ENCODE measurements around the gene MUC6. TPM values are rescaled to one million over a fixed set of nuclear protein-coding genes. Genes with fewer than 3 reads are reported as not detected.
A peak's percentile ranks its signal among the peaks of the same experiment; 100 is the strongest.
"Not testable (repeated sequence)": the region's sequence is repeated elsewhere in the genome, so short reads cannot be mapped to it uniquely, and the experiment has no call there.

The MUC6 gene
- total RNA-seq, 1 donor from 2014 or later, result not detected

DNA sequence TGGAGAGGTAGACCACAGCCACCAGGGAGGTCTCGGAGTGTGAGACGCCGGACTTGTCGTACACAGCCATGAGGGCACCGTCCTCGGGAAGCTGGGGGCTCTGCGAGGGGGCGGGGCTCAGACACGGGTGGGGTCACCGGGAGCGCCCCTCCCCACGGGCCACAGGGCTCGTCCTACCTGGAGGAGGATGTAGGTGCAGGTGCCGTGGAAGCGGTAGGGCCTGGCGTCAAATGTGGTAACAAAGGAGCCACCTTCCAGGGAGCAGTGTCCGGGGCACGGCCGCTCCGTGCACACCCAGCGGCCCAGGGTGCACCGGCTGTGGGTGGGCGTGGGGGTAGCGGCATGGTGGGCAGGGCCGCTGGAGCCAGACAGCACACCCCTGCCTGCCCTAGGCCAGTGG, 7.5 kb downstream of the MUC6 start:
- DNase-seq (ENCODE audit: missing footprints), result no peak
- no peak for ATAC-seq
- intact Hi-C loops (cut with DNase I), result no loop called here

DNA sequence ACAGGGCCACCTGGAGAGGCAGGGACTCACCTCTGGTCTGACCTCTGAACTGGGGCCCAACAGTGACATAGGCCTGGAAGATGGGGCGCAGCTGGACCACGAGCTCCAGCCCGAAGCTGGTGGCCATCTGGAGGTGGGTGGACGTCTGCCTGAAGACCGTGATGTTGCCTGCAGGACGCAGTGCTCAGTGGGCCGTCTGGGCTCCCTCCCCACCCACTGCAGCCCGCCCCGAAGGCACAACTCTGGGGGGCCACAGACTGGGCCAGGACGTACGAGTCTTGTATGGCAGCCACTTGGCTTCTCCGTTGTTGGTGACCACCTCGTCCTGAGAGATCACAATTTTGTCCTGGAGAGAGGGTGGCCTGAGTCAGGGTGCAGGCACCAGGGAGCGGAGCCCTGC, 7.9 kb downstream of the MUC6 start:
- no peak for ATAC-seq
- DNase-seq (ENCODE audit: missing footprints), result no peak
- intact Hi-C loops (cut with DNase I), result no loop called here

DNA sequence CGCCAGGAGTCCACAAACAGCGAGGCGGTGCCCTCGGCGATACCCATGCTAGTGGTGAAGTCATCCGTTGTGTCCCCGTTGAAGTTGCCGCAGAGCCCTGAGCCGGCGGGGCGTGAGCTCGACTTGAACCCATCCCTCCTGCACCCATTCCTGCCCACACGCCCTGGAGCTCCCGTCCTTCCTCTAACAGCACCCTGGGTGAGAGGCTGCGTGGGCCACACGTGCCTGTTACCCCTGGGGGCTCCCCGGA, 8.3 kb downstream of the MUC6 start:
- DNase-seq (ENCODE audit: missing footprints) (no peak), ATAC-seq (no peak)
- intact Hi-C loops (cut with DNase I), result no loop called here

DNA sequence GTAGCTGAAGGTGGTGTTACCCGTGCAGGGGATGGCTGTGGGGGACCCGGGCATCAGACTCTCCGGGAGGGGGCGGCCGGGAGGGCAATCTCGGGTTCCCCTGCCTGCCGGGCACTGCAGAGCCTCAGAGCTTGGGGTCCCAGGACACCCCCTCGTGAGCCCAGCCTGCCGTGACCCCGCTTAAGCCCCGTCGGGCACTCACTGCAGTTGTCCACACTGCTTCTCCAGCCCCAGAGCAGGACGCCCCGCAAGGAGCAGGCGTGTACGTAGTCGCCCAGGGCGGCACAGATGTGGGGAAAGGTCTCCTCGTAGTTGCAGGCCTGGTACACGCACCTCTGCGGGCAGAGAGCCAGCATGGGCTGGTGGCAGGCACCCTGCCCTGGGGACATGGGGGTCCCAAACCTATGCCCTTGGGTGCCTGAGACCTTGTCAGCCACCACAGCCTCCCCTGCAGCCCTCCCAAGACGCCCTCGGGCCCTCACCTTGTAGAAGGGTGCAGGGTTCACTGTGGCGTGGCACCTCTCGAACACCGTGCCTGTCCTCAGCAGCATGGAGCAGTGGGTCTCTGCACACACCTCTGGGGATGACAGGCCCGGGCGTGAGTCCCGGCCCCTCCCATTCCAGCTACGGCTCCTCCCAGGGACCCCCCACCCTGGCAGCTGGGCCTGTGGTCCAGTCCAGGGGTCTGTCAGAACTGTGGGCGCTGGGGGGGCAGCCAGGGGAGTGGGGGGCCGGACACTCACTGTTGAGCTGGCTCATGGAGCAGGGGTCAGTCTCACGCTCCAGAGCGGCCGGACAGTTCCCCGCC, 8.8 kb downstream of the MUC6 start:
- no peak for ATAC-seq
- no peak for DNase-seq (ENCODE audit: missing footprints)
- intact Hi-C loops (cut with DNase I), result no loop called here

DNA sequence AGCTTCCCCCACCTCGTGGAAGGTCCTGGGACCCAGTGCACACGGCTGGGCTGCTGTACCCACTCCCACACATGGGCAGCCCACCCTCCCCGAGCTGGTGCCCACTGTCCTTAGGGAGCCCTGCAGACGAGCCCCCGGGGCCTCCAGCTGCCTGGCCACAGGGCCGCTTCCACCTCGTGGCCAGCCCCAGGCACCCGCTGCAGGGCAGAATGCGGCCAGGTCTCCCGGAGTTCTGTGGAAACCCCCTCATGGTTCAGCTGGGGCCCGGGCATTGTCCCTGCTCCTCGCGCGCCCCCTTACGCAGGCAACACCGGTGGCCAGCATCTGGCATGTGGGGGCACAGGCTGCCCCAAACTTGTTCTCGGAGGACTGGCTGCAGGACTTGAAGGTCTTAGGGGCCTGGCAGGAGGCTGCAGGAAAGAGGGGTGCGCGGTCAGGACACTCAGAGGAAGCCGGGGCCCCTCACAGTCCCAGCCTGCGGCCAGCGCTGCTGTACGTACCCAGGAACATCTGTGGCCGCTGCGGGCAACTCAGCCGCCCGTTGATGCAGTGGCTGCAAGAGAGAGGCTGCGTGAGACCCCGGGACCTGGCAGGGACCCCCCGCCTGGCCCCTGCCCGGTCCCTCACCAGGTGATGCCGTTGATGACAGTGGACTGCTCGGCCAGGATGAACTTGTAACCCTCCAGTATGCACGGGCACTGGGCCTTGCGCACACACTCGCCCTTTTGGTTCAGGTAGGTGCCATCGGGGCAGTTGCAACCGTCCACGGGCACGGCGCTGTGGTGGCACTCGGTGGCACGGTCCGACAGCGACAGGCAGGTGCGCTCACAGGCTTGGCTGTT, 9.7 kb downstream of the MUC6 start:
- DNase-seq (ENCODE audit: missing footprints) (no peak), ATAC-seq (no peak)
- intact Hi-C loops (cut with DNase I), result no loop called here

DNA sequence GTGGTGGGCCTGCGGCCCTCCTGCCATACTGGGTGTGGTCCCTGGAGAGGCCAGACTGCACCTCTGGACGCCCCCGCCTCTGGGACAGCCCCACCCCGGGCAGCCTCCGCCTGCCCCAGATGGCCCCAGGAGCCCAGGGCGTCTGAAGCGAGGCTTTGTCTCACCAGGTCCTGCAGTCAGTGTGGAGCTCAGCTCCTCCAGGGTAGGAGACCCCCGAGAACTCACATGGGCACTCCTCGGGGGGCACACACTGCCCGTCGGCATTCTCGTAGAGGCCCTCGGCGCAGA, 10.4 kb downstream of the MUC6 start:
- ATAC-seq, result no peak
- intact Hi-C loops (cut with DNase I), result no loop called here
- DNase-seq (ENCODE audit: missing footprints), result no peak

DNA sequence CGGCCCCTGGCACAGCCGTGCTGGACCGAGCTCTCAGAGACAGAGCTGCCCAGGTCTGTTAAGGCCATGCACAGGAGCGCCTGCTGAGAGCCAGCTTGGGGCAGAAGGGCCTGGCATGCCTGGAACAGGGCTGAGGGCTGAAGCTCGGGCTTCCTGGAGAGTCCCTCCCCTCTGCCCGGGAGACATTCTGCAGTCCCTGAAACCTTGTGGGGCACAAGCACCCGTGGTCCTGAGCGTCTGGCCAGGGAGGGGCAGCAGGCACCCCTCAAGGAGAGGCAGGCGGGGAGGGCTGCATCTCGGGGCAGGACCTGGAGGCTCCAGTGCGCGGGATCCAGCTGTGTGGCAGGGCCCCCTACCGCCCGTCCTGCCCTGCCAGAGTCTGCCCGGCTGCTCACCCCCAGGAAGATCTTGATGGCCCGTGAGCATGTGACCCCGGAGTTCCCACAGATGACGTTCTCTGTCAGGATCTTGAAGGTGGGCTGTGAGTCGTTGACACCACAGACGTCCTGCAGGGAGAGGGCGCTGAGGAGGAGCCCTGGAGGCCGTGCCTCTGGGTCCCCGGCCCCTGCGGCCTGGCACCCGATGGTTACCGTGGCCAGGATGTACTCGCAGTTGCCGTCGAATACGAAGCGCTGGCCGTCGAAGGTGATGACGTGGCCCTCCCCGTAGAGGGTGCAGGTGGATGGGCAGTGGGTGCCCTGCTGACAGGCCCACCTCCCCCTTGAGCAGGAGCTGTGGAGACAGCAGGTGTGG, 10.9 kb downstream of the MUC6 start:
- ATAC-seq (no peak), DNase-seq (ENCODE audit: missing footprints) (no peak)
- intact Hi-C loops (cut with DNase I), result no loop called here

DNA sequence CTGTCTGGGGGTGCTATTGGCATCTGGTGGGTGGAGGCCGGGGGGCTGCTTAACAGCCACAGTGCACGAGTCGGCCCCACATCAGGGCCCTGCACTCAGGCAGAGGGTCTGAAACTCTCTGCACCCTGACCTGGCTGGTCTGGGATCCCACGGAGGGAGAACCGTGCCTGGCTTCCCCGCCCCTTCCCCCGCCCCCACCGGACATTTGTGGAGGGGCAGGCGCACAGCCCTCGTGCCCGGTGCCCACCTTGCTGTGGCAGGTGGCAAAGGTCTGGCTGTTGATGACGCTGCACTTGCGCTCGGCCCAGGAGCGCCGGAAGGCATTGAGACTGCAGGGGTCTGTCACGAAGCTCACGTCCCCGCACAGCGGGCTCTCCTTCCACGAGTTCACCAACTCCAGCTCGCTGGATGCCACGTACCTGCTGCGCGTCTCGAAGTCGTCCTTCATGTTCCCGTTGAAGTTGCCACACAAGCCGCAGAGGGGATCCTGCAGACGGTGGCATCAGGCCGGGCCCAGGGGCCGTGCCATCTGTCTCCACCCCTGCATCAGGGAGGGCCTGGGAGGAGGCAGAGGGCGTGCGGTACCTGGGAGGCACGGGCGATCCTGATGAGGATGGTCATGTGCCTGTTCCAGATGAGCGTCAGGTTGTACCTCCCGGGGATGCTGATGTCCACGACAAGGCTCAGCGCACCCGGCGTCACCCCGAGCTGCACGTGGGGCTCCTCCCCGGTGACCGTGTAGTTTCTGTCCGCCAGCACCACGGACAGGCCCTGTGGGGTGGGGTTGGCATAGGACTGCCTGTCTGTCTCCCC, 11.7 kb downstream of the MUC6 start:
- intact Hi-C loops (cut with DNase I), result no loop called here
- DNase-seq (ENCODE audit: missing footprints) (no peak), ATAC-seq (no peak)

DNA sequence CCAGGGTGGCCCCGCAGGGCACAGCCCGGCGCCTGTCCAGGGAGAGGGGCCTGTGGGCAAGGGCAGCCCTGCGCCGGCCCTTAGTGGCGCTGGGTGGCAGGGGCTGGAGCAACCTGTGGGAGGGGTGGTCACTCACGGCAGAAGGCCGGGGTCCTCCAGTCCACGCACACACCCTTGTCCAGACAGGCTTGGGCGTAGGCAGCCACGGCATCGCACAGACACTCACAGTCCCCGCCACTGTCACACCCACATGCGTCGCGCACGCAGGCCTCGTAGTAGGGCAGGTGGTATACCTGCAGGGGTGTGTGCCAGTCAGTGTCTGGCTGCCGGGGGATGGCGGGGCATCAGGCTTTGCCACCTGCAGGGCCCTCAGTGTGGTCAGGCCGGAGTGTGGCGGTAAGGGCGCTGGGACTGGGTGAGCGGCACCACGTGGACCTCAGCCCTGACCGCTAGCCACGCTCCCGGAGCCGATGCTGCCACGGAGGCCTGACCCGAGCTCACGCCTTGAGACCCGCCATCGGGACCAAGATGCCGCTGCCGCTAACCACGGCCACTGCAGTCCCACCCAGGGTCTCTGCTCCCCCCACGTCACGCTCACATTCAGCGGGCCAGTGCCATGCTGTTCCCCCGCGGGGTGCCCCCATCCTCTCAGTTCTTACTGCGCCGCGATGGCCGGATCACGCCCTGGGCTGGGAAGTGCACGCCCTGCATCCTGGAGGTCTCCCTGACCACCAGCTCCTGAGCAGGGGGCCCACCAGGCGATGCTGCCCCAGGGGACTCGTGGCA, 12.5 kb downstream of the MUC6 start:
- DNase-seq (ENCODE audit: missing footprints) (peak; percentile 57), ATAC-seq (no peak)
- intact Hi-C loops (cut with DNase I), result no loop called here

DNA sequence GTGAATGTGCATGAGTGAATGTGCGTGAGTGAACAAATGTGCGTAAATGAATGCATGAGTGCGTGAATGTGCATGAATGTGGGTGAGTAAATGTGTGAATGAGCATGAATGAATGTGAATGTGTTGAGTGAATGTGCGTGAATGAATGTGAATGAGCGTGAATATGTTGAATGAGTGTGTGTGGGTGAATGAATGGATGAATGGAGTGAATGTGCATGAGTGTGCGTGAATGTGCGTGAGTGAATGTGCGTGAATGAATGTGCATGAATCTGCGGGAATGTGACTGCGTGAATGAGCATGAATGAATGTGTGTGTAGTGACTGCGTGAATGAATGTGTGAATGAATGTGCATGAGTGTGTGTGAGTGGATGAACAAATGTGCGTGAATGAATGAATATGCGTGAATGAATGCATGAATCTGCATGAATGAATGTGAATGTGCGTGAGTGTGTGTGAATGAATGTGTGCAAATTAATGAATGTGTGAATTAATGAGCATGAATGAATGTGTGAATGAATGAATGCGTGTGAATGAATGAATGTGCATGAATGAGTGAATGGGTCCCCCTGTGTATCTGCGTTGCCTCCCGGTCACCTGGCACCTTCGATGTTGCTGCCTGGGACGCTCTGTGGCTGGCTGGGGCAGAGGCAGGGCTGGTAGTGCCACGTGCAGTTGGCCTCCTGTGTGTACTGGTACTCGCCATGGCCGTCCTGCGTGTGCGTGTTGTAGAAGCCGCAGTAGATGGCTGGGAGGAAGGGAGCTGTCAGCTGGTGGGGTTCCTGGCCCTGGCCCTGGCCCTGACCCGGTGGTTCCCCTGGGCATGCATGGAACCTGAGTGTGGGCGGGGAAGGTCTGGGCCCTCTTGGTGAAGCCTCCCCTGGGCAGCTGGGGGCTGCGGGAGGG, 13.4 kb downstream of the MUC6 start:
- intact Hi-C loops (cut with DNase I), result no loop called here
- ATAC-seq, result no peak
- peak; percentile 28 for DNase-seq (ENCODE audit: missing footprints)

DNA sequence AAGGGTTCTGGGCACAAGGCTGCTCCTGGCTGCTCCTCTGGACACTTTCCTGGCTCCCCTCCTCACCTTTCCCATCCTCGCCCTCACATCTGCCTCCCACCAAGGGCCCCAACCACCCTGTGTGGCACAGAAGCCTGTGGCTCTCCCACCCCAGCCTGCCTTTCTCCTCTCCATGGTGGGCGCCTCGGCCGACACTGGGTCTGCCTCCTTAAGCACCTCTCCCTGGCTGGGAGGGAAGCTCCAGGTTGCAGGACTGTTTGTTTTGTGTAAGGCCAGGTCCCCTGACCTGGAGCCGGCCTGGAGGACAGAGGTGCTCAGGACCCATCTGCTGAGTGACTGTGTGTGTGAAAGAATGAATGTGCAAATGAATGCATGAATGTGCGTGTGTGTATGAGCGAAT, 14.1 kb downstream of the MUC6 start:
- intact Hi-C loops (cut with DNase I), result no loop called here
- DNase-seq (ENCODE audit: missing footprints) (peak; percentile 60), ATAC-seq (no peak)

DNA sequence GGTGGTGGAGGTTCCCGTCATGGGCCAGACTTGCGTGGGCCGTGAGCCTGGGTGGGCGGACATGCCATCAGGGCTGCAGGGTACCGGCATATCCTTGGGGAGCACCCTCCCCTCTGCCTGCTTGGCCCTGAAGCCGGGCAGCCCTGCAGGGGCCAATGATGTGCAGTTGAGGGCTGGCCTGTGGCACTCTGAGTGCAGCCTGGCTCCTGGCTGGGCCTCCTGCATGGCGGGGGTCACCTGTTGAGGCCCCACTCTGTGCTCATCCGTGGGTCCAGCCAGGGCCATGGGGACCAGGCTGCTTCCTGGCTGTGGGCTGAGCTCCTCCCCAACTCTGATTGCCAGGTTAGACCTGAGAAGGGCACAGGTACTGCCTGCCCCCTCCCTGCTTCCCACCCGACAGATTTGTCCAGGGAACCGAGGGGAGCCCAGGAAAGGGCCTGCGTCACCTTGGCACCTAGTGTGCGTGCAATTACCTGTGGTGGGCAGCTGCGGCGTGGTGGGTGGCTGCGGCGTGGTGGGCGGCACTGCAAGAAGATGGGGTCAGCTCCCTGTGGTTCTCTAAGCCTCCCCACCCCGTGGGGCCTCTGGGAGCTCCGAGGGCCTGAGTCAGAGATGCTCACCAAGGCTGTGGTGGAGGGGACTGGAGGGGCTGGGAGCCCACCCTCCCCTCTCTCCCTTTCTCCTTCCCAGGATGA, 16.2 kb downstream of the MUC6 start:
- ATAC-seq (no peak), DNase-seq (ENCODE audit: missing footprints) (no peak)
- intact Hi-C loops (cut with DNase I), result no loop called here

DNA sequence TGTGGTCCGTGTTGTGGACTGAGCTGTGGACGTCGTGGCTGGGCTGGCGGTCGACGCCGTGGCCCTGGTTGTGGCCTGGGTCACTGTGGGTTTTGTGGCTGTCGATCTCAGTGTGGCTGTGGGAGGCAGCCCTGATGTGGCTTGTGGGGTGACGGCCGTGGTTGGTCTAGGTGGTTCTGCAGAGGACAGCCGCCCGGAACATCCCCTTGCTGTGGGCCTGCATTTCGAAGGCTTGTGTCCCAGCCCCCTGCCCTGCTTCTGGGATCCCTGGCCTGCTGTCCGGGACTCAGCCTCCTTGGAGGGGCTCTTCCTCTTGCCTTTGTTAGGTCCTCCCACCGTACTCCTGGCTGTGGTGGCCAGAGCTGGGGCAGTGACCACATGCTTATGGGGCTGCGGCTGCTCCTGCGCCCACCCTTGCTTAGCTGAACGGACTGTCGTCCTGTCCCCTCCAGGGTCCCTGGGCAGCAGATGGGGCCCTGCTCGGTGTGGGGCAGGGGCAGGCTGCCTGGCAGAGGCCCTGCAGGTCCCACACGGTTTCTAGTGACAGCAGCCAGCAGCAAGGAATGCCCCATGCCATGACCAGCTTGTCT, 17.1 kb downstream of the MUC6 start:
- DNase-seq (ENCODE audit: missing footprints), result no peak
- intact Hi-C loops (cut with DNase I), result no loop called here
- ATAC-seq, result no peak

DNA sequence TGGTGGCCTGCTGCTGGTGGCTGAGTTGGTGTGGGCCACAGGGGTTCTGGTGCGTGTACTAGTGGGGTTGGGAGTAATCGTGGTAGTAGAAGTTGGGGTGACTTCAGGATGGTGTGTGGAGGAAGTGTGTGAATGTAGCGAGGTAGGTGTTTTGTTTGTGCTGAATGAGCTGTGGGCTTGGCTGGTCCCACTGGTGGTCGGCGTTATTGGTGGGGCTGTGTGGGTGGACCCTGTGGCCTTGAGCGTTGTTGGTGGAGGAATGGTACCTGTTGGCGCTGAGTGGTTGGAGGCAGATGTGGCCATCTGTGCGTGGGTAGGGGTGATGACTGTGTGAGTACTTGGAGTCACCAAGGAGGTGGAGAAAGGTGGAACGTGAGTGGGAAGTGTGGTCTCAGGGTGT, 18.4 kb downstream of the MUC6 start:
- ATAC-seq, result no peak
- intact Hi-C loops (cut with DNase I), result no loop called here
- DNase-seq (ENCODE audit: missing footprints), result no peak

DNA sequence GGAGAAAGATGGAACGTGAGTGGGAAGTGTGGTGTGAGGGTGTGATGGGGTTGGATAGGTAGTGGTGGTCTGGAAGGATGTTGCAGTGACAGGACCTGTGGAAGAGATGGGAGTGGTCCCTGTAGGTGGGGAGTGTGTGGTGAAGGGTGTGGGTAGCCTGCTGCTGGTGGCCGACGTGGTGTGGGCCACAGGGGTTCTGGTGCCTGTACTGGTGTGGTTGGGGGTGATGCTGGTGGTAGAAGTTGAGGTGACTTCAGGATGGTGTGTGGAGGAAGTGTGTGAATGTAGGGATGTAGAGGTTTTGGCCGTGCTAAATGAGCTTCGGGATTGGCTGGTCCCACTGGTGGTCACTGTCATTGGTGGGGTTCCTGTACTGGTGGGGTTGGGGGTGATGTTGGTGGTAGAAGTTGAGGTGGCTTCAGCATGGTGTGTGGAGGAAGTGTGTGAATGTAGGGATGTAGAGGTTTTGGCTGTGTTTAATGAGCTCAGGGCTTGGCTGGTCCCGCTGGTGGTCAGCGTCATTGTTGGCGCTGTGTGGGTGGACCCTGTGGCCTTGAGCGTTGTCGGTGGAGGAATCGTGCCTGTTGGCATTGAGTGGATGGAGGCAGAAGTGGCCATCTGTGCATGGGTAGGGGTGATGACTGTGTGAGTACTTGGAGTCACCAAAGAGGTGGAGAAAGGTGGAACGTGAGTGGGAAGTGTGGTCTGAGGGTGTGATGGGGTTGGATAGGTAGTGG, 19.1 kb downstream of the MUC6 start:
- DNase-seq (ENCODE audit: missing footprints) (no peak), ATAC-seq (peak; percentile 36)
- intact Hi-C loops (cut with DNase I), result no loop called here

DNA sequence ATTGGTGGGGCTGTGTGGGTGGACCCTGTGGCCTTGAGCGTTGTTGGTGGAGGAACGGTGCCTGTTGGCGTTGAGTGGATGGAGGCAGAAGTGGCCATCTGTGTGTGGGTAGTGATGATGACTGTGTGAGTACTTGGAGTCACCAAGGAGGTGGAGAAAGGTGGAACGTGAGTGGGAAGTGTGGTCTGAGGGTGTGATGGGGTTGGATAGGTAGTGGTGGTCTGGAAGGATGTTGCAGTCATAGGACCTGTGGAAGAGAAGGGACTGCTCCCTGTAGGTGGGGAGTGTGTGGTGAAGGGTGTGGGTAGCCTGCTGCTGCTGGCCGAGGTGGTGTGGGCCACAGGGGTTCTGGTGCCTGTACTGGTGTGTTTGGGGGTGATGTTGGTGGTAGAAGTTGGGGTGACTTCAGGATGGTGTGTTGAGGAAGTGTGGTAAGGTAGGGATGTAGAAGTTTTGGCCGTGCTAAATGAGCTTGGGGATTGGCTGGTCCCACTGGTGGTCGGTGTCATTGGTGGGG, 19.9 kb downstream of the MUC6 start:
- intact Hi-C loops (cut with DNase I), result not testable (repeated sequence)

More for the DNA sequence above, 19.9 kb downstream of the MUC6 start:
- DNase-seq (ENCODE audit: missing footprints), result not testable (repeated sequence)
- ATAC-seq, result peak; percentile 39
